MM.1S (cell line): ENCODE measurements around the gene AKAP1.

Source experiments
- EZH2 ChIP-seq: fragments of 300-600 bp; sonication (generic); optimal IDR thresholded peaks from 2 replicates; pipeline ENCODE3; 2017; ENCODE audit warnings: low read depth, mild to moderate bottlenecking, antibody characterized with exemption, low read length, mixed read lengths
- TF ChIP-seq, protein P1 (sequence below): fragments of 300-600 bp; sonication (generic); IDR thresholded peaks from 2 replicates; pipeline ENCODE4 v1.5.1; 2016; ENCODE audit warnings: antibody characterized with exemption, low read length, mixed read lengths

DNA sequence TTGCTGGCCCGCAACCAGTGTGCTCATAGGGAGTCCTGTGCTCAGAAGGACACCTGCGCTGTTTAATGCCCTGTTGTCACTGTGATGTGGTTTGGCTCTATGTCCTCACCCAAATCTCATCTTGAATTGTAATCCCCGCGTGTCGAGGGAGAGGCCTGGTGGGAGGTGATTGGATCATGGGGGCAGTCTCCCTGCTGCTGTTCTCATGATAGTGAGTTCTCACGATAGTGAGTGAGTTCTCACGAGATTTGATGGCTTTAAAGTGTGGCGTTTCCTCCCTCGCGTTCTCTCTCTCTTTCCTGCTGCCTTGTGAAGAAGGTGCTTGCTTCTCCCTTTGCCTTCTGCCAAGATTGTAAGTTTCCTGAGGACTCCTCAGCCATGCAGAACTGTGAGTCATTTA, 66.8 kb downstream of the AKAP1 start:
- TF ChIP-seq, protein P1, sequence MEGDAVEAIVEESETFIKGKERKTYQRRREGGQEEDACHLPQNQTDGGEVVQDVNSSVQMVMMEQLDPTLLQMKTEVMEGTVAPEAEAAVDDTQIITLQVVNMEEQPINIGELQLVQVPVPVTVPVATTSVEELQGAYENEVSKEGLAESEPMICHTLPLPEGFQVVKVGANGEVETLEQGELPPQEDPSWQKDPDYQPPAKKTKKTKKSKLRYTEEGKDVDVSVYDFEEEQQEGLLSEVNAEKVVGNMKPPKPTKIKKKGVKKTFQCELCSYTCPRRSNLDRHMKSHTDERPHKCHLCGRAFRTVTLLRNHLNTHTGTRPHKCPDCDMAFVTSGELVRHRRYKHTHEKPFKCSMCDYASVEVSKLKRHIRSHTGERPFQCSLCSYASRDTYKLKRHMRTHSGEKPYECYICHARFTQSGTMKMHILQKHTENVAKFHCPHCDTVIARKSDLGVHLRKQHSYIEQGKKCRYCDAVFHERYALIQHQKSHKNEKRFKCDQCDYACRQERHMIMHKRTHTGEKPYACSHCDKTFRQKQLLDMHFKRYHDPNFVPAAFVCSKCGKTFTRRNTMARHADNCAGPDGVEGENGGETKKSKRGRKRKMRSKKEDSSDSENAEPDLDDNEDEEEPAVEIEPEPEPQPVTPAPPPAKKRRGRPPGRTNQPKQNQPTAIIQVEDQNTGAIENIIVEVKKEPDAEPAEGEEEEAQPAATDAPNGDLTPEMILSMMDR: no peak
- TF ChIP-seq EZH2: no peak
